ENCODE data around the gene YEATS4. TPM values are rescaled to one million over a fixed set of nuclear protein-coding genes. Genes with fewer than 3 reads are reported as not detected.

Gene YEATS4
- total RNA-seq, 1 donor from 2014 or later, result 32.7 TPM

DNA sequence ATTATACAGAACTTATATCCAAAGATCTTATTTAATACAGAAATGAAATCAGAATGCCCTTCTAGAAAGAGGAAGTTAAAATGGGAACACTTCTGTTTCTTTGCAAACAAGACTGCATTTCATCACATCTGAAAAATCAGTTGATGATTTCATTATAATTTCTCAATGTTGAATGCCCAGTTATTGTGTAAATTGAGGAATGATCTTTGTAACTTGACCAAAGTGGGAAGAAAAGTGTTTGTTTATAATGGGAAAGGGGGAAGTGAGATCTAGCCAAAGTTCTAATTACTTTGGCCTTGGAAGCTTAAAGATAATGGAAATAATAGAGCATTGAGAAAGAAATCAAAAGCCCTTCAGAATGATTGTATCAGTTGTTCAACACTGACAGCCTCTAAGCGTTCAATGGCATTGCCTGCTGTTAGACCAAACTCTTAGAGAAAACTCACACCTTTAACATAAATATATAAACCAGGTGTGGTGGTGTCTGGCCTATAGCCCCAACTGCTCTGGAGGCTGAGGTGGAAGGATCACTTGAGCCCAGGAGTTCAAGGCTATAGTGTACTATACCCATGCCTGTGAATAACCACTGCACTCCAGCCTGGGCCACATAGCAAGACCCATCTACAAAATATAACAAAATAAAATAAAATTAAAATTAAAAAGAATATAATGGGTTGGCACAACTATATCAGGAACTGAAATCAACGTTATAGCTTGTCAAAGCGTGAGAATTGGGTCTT, 21.3 kb upstream of the YEATS4 start:
- H3K4me1 Mint-ChIP-seq (ENCODE audit: low read depth), result peaks cover 55% of the 10 kb centered on the region

DNA sequence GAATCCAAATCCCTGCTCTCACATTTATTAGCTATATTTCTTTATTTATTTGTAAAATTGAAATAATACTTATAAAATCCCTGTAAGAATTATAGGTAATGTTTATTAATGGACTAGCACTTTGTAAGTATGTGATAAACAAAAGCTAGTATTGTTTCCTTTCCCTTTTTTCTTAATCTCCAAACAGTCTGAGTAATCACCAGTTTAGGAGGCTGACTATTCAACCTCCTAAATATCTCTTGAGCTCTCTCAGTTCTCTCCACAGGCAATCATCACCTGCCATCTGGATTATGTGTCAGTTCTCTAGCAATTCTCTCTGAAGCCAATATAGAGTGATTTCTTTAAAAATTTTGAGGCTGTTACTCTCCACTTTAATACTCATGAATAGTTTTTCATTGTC, 20.6 kb upstream of the YEATS4 start:
- no peak overlapping the region for H3K4me3 Mint-ChIP-seq (ENCODE audit: low read depth)
- H3K9me3 Mint-ChIP-seq (ENCODE audit: low read depth), result no peaks in the 10 kb centered on the region
- TF ChIP-seq, protein P1, sequence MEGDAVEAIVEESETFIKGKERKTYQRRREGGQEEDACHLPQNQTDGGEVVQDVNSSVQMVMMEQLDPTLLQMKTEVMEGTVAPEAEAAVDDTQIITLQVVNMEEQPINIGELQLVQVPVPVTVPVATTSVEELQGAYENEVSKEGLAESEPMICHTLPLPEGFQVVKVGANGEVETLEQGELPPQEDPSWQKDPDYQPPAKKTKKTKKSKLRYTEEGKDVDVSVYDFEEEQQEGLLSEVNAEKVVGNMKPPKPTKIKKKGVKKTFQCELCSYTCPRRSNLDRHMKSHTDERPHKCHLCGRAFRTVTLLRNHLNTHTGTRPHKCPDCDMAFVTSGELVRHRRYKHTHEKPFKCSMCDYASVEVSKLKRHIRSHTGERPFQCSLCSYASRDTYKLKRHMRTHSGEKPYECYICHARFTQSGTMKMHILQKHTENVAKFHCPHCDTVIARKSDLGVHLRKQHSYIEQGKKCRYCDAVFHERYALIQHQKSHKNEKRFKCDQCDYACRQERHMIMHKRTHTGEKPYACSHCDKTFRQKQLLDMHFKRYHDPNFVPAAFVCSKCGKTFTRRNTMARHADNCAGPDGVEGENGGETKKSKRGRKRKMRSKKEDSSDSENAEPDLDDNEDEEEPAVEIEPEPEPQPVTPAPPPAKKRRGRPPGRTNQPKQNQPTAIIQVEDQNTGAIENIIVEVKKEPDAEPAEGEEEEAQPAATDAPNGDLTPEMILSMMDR (IDR thresholded peaks at IDR 0.05; ENCODE audit: unreplicated experiment), result no peak

More for the DNA sequence above, 21.3 kb upstream of the YEATS4 start:
- Mint-ChIP-seq H3K4me3 (ENCODE audit: low read depth) (no peak overlapping the region), H3K36me3 (ENCODE audit: insufficient read depth) (no peaks in the 10 kb centered on the region), H3K27ac (no peak overlapping the region), H3K27me3 (no peaks in the 10 kb centered on the region), H3K9me3 (ENCODE audit: low read depth) (no peaks in the 10 kb centered on the region)
- DNase-seq (ENCODE audit: low spot score, unreplicated experiment), result no peak
- TF ChIP-seq, protein P1 (IDR thresholded peaks at IDR 0.05; ENCODE audit: unreplicated experiment), result no peak

DNA sequence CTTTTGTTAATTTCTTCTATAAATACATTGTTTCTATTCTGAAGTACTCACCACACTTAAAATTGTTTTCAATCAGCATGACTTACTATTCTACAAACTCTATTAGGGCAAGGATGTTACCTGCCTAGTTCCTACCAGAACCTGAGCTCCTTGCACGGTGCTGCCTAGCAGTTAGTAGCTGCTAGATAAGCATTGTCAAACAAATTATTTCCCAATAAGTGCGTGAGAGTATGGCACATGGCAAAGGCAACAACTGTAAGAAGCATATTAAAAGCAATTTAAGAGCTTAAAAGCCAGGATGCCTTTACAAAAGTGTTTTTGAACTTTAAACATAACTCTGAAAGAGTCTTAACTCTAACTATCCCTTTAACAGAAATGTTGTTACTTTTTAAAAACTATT, 19.5 kb upstream of the YEATS4 start:
- no peaks in the 10 kb centered on the region for H3K27me3 Mint-ChIP-seq

More for the DNA sequence above, 20.6 kb upstream of the YEATS4 start:
- no peak for DNase-seq (ENCODE audit: low spot score, unreplicated experiment)
- Mint-ChIP-seq H3K27me3 (no peaks in the 10 kb centered on the region), H3K27ac (no peak overlapping the region), H3K36me3 (ENCODE audit: insufficient read depth) (no peaks in the 10 kb centered on the region), H3K4me1 (ENCODE audit: low read depth) (peaks cover 61% of the 10 kb centered on the region)

DNA sequence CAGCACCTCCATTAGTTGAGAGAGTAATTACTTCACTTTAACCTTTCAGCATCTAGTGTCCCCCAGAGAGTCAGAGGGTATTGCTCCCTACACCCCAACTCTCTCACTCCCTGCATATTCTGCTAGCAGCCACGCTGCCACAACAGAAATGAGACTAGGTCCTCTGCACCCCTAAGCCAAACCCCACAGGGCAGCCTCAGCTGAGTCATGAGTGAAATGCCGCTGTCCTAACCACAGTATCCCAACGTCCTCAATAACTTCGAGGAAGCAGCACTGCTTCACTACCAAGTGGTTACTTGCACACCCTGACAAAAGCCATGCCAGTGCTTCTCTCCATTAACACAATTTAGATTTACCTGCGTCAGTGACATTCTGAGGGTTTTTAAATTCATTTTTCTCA, 18.2 kb upstream of the YEATS4 start:
- H3K36me3 Mint-ChIP-seq (ENCODE audit: insufficient read depth), result no peaks in the 10 kb centered on the region
- H3K4me1 Mint-ChIP-seq (ENCODE audit: low read depth), result peaks cover 62% of the 10 kb centered on the region
- no peak overlapping the region for H3K27ac Mint-ChIP-seq
- H3K9me3 Mint-ChIP-seq (ENCODE audit: low read depth), result no peaks in the 10 kb centered on the region
- no peak overlapping the region for H3K4me3 Mint-ChIP-seq (ENCODE audit: low read depth)
- no peaks in the 10 kb centered on the region for H3K27me3 Mint-ChIP-seq
- TF ChIP-seq, protein P1 (IDR thresholded peaks at IDR 0.05; ENCODE audit: unreplicated experiment), result no peak
- no peak for DNase-seq (ENCODE audit: low spot score, unreplicated experiment)

More for the DNA sequence above, 19.5 kb upstream of the YEATS4 start:
- H3K4me1 Mint-ChIP-seq (ENCODE audit: low read depth), result peaks cover 56% of the 10 kb centered on the region
- no peaks in the 10 kb centered on the region for H3K36me3 Mint-ChIP-seq (ENCODE audit: insufficient read depth)
- no peak overlapping the region for H3K4me3 Mint-ChIP-seq (ENCODE audit: low read depth)
- DNase-seq (ENCODE audit: low spot score, unreplicated experiment), result no peak
- no peak overlapping the region for H3K27ac Mint-ChIP-seq
- TF ChIP-seq, protein P1 (IDR thresholded peaks at IDR 0.05; ENCODE audit: unreplicated experiment), result no peak
- no peaks in the 10 kb centered on the region for H3K9me3 Mint-ChIP-seq (ENCODE audit: low read depth)

DNA sequence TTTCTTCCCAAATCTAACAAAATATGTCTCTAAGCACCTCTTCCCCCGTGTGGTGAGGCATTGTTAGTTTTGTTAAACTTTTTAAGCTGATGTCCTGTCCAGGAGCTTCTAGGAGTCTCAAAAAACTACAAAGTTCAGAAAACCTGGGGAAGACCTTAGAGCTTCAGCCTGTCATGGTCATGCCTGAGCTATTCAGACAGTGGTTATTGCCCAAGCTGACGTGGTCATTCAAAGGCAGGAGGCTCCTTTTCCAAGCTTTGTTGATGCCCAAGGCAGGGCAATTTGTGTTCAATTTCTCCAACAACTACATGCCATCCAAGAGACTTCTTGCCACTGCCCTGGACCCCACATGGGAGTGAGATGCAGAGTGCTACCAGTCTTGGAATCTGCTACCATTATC, 17.1 kb upstream of the YEATS4 start:
- Mint-ChIP-seq H3K27ac (no peak overlapping the region), H3K9me3 (ENCODE audit: low read depth) (no peaks in the 10 kb centered on the region), H3K36me3 (ENCODE audit: insufficient read depth) (no peaks in the 10 kb centered on the region), H3K4me3 (ENCODE audit: low read depth) (no peak overlapping the region), H3K27me3 (no peaks in the 10 kb centered on the region), H3K4me1 (ENCODE audit: low read depth) (peaks cover 59% of the 10 kb centered on the region)
- TF ChIP-seq, protein P1 (IDR thresholded peaks at IDR 0.05; ENCODE audit: unreplicated experiment), result no peak
- no peak for DNase-seq (ENCODE audit: low spot score, unreplicated experiment)

All from progenitor cell of endocrine pancreas (in vitro differentiated cells).